Ovary (tissue), 9 donors: Measurements from ENCODE around the gene SMTNL2. TPM values are rescaled to one million over a fixed set of nuclear protein-coding genes. Genes with fewer than 3 reads are reported as not detected.

ENCODE experiments used
- DNase-seq, 5 donors: peaks; one replicate each; pipeline ENCODE4 v3.0.0-alpha.2; 2019 to 2020
- H3K27ac ChIP-seq, 2 donors: fragments of 200-600 bp; one replicate each; pipeline versions ENCODE4 v1.5.1 to v1.8.0; 2019 to 2022
- H3K27me3 ChIP-seq: fragments of 200-600 bp; one replicate; pipeline ENCODE4 v1.8.0; 2022
- H3K36me3 ChIP-seq: fragments of 200-600 bp; sonication (generic); one replicate; pipeline ENCODE4 v1.5.1; 2019
- H3K4me1 ChIP-seq: one replicate; pipeline ENCODE4 v1.8.1; 2013; ENCODE audit warnings: mild to moderate bottlenecking, moderate library complexity; ENCODE audit not compliant: insufficient read depth
- H3K4me3 ChIP-seq: fragments of 200-600 bp; sonication (generic); one replicate; pipeline ENCODE4 v1.5.1; 2017
- H3K9me3 ChIP-seq, 2 donors: fragments of 200-600 bp in 1 of 2; sonication (generic) in 1 of 2; one replicate each; pipeline versions ENCODE4 v1.5.1 to v1.8.1; 2013 to 2019; ENCODE audit warnings: mild to moderate bottlenecking in 1 of 2, moderate library complexity in 1 of 2
- CTCF ChIP-seq, 3 donors: fragments of 450-650 bp in 2 of 3; fragments of 200-600 bp in 1 of 3; IDR thresholded peaks; one replicate each; pipeline versions ENCODE4 v1.5.1 to v1.8.0; 2016 to 2022; ENCODE audit warnings: antibody characterized with exemption in 3 of 3, mild to moderate bottlenecking in 1 of 3
- EP300 ChIP-seq: sonication (generic); formaldehyde crosslinking; IDR thresholded peaks from one replicate; pipeline ENCODE4 v1.6.1; 2017; ENCODE audit warnings: antibody characterized with exemption
- POLR2A ChIP-seq: fragments of 450-650 bp; IDR thresholded peaks from one replicate; pipeline ENCODE4 v1.6.1; 2017; ENCODE audit warnings: antibody characterized with exemption, mild to moderate bottlenecking, moderate library complexity
- WGBS, 3 donors: extraction: QIAGEN DNeasy Blood & Tissue Kit in 1 of 3; methylation state at CpG; one replicate each; pipeline versions ENCODE4 v1.1.5 to v1.1.7; 2013 to 2017; 5-methylcytosine and 5-hydroxymethylcytosine counted together
- intact Hi-C, 4 donors: fragments of 100-400 bp; cut with DNase I; formaldehyde crosslinking; loops; one replicate each; pipeline versions ENCODE4 v1.11.0 to v1.15.1; 2022 to 2023
- polyA plus RNA-seq, 2 donors: library from polyadenylated mRNA; stranded (reverse); fragments of 200-250 nt in 1 of 2; fragments of 350-450 nt in 1 of 2; fragmentation: Illumina TruSeq in 1 of 2; extraction: RNeasy Lipid Tissue Mini Kit (QIAGEN cat#74804) in 1 of 2; gene quantifications; one replicate each; pipeline ENCODE4 v1.2.3, GENCODE V29; 2013 to 2014
- total RNA-seq, 7 donors: library from RNA; depleted of rRNA in 2 of 7; stranded (reverse); fragments of >200 nt in 2 of 7; fragmentation: NEBNext Ultra II Directional in 3 of 7; extraction: Animal tissue kit (Norgen Biotek cat#: 25700) in 3 of 7; gene quantifications; one replicate each; pipeline versions ENCODE4 v1.1.0 to v1.2.4, GENCODE V29; 2016 to 2023
- donor health status: DM: no; HTN: no; CAD: no; lungs with moderate emphysema.
- donor health status: DM: no; HTN: no; CAD: no.
- donor health status: Bipolar disorder and iron deficiency.
- donor health status: DM: yes; HTN: yes; CAD: no.
- donor health status: DM: no; HTN: no; CAD: no.
- donor health status: DM: yes; HTN: yes; CAD: no.

SMTNL2 gene
- total and polyA plus RNA-seq, 9 donors: 3.7 to 34.3 (median 15.1) TPM

GRCh38 chr17:4558347-4558971, 25.9 kb upstream of the SMTNL2 start:
- no peak for DNase-seq
- TF ChIP-seq EP300: no peak
- TF ChIP-seq POLR2A: no peak
- no peak for TF ChIP-seq CTCF (IDR thresholded peaks at IDR 0.05)
- H3K36me3 ChIP-seq: no peaks in the 10 kb centered on the region
- H3K4me1 ChIP-seq: peaks cover 11% of the 10 kb centered on the region
- no peaks in the 10 kb centered on the region for H3K9me3 ChIP-seq
- H3K27me3 ChIP-seq: no peaks in the 10 kb centered on the region
- 87 to 92% (median 90%) methylated on average over 22 to 24 of the region's 24 CpGs for WGBS, 3 donors
- no peak overlapping the region for H3K27ac ChIP-seq
- no peak overlapping the region for H3K4me3 ChIP-seq
- intact Hi-C loops: loop anchor here in 1 of 4 donors (10.0 kb wide), 1 partner anchor 134 kb away; no protein-coding TSS in a partner anchor

- Histone ChIP-seq H3K4me1 (peaks cover 11% of the 10 kb centered on the region), H3K9me3 (no peaks in the 10 kb centered on the region), H3K4me3 (no peak overlapping the region), H3K27ac (no peak overlapping the region), H3K36me3 (no peaks in the 10 kb centered on the region), H3K27me3 (no peaks in the 10 kb centered on the region)
- 59 to 60% (median 59%) methylated on average over 15 to 17 of the region's 17 CpGs for WGBS, 3 donors
- TF ChIP-seq EP300 (no peak), POLR2A (no peak), CTCF (IDR thresholded peaks at IDR 0.05) (no peak)
- peak in 3 of 5 donors; percentile 24 to 46 (median 34) for DNase-seq
- intact Hi-C loops: loop anchor here in 1 of 4 donors (10.0 kb wide), 1 partner anchor 134 kb away; no protein-coding TSS in a partner anchor
Observed at GRCh38 chr17:4559139-4559791, 25.1 kb upstream of the SMTNL2 start.

GRCh38 chr17:4559966-4560365, 24.4 kb upstream of the SMTNL2 start:
- H3K9me3 ChIP-seq: no peaks in the 10 kb centered on the region
- 91 to 98% (median 96%) methylated on average over 5 of the region's 5 CpGs for WGBS, 3 donors
- no peak for DNase-seq
- H3K36me3 ChIP-seq: no peaks in the 10 kb centered on the region
- no peak overlapping the region for H3K27ac ChIP-seq
- intact Hi-C loops: loop anchor here in 1 of 4 donors (10.0 kb wide), 1 partner anchor 135 kb away; no protein-coding TSS in a partner anchor
- H3K27me3 ChIP-seq: no peaks in the 10 kb centered on the region
- H3K4me1 ChIP-seq: peaks cover 6% of the 10 kb centered on the region
- TF ChIP-seq POLR2A: no peak
- no peak for TF ChIP-seq CTCF (IDR thresholded peaks at IDR 0.05)
- TF ChIP-seq EP300: no peak
- H3K4me3 ChIP-seq: no peak overlapping the region

- 61 to 71% (median 64%) methylated on average over 12 of the region's 12 CpGs for WGBS, 3 donors
- Histone ChIP-seq H3K36me3 (no peaks in the 10 kb centered on the region), H3K27me3 (no peaks in the 10 kb centered on the region), H3K4me3 (no peak within 1 kb of the TSS), H3K27ac (no peak within 1 kb of the TSS), H3K4me1 (peaks cover 6% of the 10 kb centered on the region), H3K9me3 (no peaks in the 10 kb centered on the region)
- DNase-seq: peak in 4 of 5 donors; percentile 43 to 64 (median 56)
- TF ChIP-seq EP300 (no peak), POLR2A (no peak), CTCF (IDR thresholded peaks at IDR 0.05) (no peak)
- intact Hi-C loops: no loop called here
Observed at GRCh38 chr17:4560421-4560820, 23.9 kb upstream of the SMTNL2 start, which contains the start of gene GGT6. GGT6 (minus strand) TSS chr17:4560577; CDS start chr17:4560521, 56 bp downstream.
